Measurements from ENCODE around the gene SYNGR1.
"Not testable (repeated sequence)": the region's sequence is repeated elsewhere in the genome, so short reads cannot be mapped to it uniquely, and the experiment has no call there.

Gene SYNGR1

DNA sequence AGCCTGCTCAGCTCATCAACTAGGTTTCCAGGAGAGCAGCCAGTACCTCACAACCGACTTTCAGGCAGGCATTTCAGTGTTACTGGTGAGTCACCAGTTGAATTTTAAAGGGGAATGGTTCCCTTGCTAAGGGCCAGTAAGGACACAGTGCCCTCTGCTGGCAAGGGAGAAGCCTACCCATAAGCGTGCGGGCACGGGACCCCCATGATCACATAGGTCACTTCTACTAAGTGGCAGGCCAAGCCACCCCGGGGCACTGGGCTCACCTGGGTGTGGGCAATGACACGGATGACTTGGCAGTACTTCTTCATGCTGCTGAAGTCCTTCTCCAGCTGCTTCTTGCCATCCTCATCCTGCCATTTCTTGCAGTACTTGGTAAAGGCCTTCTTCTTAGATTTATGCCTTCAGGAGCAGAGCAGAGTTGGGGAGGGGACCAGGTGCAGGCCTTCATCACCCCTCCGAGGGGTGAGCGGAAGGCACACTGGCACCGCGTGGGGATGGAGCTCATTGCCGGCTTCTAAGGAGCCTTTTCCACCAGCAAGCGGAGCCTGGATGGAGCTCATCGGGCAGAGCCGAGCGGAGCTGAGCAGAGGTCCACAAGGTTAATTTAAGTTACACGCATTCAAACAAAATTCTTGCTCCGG lies 33.2 kb upstream of the SYNGR1 start:
- peak; percentile 50 to 73 for DNase-seq (ENCODE audit: low read depth in 2 of 2)

DNA sequence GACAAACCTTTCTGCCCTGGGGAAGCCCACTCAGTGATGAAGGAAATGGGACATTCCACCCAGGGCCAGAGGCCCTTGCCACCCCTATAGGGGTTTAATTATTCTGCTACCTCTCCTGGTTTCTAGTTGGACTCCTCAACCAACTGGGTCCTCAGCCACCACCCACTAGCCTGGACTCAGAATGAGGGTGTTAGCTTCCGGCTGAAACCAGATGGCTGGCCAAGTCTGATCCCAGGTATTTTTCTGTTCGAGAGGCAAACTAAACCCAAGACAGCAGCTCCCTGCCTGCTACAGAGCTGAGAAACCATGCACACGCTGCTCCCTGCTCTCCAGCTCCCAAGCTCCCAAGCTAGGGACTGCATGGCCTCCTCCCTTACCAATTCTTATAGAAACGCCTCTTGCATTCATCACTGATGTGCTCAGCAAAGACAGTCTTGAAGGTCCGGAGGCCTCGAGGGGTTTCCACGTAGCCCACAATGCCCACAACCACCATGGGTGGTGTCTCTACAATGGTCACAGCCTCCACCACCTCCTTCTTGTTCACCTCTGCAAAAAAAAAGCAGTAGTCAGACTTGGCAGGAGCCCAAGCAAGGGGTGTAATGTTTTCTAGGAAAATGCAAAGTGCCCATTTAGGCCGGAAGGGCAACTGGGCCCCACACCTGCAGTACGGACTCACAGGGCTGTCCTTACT lies 32.6 kb upstream of the SYNGR1 start:
- DNase-seq (ENCODE audit: low read depth in 2 of 2) = no peak

DNA sequence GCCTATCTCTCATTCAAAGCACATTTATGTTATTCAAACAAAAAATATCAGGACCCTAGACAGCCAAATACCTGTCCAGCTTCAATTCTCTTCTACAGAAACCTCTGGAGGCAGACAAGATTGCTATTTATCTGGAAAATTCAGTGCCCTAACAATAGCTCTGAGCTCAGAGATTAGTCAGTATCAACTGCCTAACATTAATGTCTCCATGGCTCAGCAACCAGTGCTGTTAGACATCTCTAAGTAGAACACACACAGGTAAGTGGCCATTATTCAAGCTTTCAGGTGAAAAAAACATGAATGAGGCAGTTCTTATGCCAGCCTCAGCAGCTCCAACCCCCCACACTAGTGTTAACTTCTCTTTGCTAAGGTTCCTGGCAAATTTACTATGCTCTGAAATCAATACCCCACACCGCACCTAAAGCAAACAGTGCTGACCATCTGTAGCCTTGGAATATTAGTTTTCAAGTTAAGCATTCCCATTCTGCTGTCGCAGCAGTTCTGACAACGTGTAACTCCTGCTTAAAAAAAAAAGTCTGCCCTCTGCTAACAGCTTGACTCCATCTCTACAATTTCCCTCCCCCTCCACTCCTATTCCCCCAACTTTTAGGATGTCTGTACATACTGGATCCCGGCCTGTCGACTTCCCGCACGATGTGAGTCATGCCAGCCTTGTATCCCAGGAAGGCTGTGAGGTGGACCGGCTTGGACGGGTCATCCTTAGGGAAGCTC lies 31.9 kb upstream of the SYNGR1 start:
- DNase-seq (ENCODE audit: low read depth in 2 of 2) = no peak

DNA sequence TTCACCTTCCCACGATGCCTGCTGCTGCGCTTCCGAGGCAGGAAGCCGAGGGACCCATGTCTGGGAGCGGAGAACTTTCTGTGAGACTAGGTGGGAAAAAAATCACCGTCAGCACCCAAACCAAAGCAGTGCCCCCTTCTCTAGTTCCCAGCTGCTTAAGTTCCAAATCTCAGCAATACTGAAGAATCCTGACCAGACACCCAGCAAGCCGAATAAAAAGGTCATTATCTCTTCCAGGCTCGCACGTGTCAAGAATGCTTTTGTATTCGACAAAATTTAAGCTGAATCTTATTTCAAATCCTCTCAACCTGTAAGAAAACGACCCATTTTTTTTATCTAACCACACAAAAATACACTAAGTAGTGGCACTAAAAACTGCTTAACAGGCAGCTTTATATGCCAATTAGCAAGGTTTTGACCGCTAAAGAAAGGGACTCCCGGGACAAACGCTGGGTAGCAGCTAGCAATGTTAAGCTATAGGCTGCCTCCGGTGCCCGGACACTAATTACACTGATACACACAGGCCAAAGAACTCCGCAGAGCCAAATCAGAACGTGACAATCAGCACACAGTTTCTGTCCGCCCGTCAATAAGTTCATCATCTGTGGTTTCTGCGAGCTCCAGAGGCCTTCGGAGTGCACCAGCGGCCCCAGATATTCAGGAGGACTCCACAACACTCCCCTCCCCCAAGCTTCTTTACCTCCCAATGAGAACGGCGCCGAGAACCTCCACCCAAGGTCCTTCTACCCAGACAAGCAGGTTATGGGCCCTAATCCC lies 31.1 kb upstream of the SYNGR1 start:
- DNase-seq (ENCODE audit: low read depth in 2 of 2) = peak in 1 of 2 experiments; percentile 38

DNA sequence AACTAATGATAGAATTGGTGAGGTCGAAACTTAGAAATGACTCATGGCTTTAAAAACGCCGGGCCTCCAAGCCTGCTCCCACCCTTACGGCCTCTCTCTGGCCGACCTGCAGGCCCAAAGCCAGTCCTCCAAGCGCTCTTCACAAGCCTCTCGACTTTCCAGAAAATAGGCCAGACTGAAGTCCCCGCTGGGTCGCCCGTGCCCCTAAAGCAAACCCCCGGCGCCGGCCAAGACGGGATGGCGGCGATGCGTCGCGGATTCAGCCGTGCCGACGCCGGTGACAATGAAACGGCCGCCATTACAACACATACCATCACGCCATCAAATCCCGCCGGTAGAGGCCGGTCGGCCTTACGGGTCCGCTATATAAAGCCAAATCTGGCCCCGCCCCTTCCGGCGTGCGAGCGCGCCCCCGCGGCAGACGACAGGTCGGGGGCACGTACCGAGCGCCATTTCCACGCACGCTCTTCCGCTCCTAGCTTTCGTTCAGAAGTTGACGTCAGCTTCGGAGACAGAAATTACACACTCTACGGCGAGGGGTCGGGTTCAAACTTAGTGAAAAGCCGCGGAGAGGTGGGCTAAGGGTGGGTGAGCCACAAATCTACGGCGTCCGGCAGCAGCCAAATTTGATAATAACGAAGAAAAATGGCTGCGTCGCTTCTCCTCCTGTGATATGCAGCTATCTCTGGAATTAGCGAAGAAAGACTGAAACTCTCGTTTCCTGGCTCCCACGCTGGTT lies 30.3 kb upstream of the SYNGR1 start, which contains the start of gene RPL3:
RPL3 (minus strand) TSS at position 340 of the 739 bp plus-strand sequence; CDS start at position 314, 26 bp downstream.
- DNase-seq (ENCODE audit: low read depth in 2 of 2) = peak; percentile 93 to 95

DNA sequence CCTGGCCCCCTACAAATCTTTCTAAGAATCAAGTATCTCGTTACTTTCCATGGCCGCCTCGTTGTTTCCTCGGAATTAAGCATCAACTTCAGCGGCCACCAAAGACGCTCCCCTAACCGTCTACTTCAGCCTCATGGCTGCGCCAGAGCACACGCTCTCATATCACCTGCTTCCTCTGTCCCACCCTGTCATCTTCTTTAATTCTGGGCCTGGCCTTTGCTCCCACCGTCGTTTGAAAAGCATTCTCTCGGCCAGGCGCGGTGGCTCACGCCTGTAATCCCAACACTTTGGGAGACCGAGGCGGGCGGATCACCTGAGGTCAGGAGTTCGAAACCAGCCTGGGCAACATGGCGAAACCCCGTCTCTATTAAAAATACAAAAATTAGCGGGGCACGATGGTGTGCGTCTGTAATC lies 29.2 kb upstream of the SYNGR1 start:
- not testable (repeated sequence) for DNase-seq (ENCODE audit: low read depth in 2 of 2)

DNA sequence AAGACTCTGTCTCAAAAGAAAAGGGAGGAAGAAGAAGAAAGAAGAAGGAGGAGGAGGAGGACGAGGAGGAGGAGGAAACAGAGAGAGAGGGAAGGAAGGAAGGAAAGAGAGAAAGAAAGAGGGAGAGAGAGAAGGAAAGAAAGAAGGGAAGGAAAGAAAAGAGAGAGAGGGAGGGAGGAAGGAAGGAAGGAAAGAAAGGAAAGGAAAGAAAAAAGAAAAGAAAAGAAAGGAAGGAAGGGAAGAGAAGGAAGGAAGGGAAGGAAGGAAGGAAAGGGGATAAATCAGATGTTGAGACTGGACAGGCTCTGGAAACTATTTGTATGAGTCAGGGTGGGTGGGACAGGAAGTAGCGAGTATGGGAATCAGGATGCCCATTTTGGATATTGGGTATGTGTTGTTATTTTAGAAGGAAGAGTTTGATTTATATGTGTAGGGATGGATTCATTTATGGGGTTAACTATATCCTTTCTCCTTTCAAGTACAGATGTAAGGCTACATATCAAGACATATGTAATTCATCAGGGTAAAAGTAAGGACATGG lies 24.3 kb upstream of the SYNGR1 start:
- DNase-seq (ENCODE audit: low read depth in 2 of 2) = no peak

DNA sequence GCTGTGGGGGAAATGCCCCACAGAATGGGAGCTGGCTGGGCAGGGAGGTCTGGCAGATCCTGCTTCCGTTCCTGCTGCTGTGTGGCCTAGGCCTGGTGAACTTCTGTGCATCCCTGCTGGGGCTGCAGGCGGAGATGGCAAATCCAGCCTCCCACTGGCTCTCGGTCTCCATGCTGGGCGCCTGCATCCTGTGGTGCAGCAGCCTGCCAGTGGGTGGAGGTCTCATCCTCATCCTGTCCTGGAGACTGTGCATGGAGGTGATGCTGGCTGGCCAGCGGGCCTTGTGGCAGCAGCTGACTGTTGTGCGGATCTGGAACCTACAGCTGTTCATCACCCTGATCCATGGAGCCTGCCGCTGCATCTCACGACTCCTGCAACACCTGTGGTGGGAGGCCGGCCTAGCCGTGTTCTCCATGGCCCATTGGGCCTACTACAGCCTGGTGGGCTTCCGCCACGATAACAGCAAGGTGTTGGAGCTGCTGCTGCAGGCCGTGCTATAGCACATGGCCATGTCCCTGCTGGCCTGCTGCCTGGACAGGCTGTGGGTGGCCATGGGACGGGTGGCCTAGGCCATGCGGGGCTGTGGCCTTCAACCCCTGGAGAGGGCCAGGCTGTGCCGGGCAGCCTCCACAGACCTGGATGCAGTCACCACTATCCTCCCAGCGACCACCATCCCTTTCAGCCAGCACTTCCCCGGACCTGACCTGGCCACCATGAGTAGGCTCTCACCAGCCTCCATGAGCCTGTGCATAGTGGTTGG lies 21.6 kb upstream of the SYNGR1 start:
- DNase-seq (ENCODE audit: low read depth in 2 of 2) = no peak

DNA sequence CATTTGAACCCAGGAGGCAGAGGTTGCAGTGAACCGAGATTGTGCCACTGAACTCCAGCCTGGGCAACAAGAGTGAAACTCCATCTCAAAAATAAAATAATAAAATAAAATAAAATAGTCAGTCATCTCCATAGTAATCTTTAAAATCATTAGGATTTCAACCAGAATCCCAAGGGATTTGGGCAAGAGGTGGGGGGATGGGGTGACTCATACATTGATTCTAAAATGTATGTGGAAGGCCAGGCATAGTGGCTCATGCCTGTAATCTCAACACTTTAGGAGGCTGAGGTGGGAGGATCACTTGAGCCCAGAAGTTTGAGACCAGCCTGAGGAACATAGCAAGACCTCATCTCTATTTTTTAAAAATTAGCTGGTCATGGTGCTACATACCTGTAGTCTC lies 19.2 kb upstream of the SYNGR1 start:
- not testable (repeated sequence) for DNase-seq (ENCODE audit: low read depth in 2 of 2)

DNA sequence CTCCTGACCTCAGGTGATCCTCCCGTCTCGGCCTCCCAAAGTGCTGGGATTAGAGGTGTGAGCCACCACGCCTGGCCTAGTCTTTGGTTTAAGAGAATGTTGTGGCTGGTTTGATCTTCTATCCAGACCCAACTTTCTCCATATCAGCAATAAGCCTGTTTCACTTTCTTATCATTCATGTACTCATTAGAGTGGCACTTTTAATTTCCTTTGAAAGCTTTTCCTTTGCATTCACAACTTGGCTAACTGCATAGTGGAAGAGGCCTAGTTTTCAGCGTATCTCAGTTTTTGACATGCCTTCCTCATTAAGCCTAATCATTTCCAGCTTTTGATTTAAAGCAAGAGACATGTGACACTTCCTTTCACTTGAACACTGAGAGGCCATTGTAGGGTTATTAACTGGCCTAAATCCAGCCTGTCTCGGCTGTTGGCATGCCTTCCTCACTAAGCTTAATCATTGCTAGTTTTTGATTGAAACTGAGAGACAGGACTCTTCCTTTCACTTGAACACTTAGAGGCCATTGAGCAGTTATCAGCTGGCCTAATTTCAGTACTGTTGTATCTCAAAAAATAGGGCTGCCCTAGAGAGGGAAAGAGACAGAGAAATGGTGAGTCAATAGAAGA lies 17.2 kb upstream of the SYNGR1 start:
- DNase-seq (ENCODE audit: low read depth in 2 of 2) = no peak

DNA sequence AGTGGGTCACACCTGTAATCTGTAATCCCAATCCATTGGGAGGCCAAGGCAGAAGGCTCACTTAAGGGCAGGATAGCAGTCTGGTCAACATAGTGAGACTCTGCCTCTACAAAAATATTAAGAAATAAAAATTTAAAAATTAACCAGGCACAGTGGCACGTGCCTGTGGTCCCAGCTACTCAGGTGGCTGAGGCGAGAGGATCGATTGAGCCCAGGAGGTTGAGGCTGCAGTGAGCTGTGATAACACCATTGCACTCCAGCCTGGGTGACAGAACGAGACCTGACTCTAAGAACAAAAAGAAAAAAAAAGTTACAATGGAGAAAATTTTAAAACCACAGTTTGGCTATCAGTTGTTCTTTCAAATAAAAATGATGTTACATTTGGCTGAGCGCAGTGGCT lies 13.4 kb upstream of the SYNGR1 start:
- no peak for DNase-seq (ENCODE audit: low read depth in 2 of 2)

DNA sequence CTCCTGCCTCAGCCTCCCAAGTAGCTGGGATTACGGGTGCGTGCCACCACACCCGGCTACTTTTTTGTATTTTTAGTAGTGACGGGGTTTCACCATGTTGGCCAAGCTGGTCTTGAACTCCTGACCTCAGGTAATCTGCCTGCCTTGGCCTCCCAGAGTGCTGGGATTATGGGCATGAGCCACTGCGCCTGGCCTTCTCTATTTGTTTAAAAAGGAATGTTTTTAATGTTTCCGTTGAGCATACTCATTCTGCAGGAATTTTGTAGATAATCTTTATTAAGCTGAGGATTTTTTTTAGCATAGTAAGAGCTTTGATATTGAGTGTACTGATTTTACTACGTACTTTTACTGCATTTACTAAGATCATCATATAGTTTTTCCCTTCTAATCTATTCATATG lies 10.0 kb upstream of the SYNGR1 start:
- DNase-seq (ENCODE audit: low read depth in 2 of 2) = not testable (repeated sequence)

DNA sequence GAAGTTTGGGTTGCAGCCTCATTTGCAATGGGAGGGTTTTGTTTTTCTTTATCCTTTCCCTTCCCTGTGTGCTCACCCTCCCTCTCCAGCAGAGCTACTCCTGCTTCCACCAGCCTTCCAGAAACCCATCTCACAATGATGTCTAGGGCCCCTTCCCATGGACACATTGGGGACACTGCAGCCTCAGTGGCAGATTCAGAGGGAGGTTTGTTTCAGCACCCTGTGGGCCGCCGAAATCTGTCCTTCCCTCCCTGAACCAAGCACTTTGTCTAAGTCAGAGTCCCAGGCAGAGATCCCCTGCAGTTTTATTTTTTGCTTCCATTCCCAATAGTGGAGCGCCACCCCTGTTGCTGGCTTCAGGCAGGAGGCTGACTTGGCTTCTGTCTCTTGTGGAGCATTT lies 8.6 kb upstream of the SYNGR1 start:
- no peak for DNase-seq (ENCODE audit: low read depth in 2 of 2)

DNA sequence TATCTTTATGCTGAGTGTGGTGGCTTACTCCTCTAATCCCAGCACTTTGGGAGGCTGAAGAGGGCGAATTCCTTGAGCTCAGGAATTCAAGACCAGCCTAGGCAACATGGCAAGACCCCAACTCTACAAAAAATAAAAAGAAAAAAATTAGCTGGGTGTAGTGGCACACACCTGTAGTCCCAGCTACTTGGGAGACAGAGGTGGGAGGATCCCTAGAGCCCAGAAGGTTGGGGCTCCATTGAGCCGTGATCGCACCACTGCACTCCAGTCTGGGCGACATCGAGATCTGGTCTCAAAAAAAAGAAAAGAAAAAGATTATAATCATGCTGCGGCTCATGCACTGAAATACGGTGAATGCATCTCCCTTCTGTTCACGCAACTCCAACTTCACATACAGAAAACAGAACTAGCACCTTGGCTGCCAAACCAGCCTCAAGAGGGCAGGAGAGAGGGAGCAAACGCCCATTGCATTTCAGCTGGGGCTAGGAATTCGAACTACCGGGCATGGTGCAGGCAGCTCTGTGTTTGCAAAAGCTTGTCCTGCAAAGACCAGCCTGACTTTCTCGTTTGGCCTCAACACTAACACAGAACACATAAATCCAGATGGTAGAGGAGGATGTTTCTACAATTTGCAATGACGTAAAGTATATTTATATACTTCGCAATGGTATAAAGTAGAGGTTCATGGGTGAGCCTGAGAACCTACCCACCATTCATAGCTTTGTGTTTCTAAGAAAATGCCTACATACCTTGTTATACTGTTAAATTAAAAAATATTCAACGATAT lies 6.3 kb upstream of the SYNGR1 start:
- peak; percentile 21 to 43 for DNase-seq (ENCODE audit: low read depth in 2 of 2)

DNA sequence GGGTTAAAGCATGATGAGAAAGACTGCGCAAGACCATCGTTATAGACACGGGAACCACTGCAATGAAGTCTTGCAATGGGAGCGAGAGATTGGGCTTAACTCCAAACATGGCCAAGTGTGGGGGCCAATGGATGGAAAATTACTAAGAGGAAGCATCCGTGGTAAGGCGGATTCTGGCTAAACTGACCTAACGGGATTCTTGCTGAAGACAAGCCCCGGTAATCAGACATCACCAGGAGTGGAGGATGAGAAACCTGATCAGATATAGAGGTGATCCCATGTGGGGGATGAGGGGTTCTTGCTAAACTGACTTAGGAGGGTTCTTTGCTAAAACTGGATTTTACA lies 5.8 kb upstream of the SYNGR1 start:
- no peak for DNase-seq (ENCODE audit: low read depth in 2 of 2)

DNA sequence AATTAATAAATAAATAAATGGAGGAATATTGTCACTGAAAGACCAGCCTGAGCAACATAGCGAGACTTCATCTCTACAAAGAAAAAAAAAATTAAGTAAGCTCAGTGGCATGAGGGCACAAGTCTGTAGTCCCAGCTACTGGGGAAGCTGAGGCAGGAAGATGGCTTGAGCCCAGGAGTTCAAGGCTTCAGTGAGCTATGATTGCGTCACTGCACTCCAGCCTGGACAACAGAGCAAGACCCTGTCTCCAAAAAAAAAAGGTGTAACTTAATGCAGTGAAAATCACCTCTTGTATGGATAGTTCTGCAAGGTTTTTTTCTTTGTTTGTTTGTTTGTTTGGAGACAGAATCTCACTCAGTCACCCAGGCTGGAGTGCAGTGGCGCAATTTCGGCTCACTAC lies 4.6 kb upstream of the SYNGR1 start:
- DNase-seq (ENCODE audit: low read depth in 2 of 2) = no peak

DNA sequence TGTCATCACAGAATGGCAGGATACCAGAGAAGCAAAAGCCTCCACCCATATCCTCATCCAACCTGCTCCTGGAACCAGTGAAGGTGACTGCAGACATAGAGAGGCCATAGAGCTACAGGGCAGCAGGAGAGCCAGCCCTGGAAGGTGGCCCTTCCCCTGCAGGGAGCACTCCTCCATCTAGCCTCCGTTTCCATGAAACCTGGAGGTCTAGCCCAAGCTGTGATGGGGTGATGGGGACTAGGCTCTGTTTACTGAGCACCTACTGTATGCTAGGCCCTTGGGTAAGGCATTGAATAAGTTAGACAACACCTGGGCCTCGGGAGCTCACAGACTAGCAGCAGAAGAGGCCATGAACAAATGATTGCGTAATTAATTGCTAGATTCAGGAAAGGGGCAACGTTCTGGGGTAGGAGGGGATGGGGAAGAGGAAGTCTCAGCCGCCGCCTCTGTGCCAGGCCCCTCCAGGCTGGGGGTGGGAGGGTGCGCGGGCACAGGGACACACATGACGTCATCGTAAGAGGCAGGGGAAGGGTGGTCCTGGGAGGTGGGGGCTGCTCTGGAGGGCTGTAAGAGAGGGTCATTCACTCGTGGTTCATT lies 784 bp upstream of the SYNGR1 start:
- DNase-seq (ENCODE audit: low read depth in 2 of 2) = no peak

DNA sequence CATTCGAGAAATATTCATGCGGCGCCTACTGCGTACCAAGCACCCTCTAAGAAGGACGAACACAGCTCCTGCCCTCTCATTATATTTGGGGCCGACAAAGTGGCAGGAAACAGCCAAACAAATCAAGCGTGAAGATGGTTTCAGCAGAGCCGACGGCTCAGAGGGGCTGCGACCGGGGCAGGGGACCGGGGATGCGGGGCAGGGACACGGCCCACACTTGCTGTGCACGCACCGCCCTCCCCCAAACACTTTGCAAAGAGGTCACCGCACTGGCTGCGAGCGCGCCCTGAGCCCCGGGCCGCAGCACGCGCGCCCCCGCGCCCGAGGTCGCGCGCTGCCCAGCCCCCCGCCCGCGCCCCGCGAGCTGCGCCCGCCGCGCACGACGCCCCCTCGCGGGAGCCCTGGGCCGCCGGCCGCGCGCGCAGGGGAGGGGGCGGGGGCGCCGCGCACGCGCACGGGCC lies 255 bp upstream of the SYNGR1 start:
- DNase-seq (ENCODE audit: low read depth in 2 of 2) = no peak

Measured in stimulated activated CD4-positive, alpha-beta T cell treated with anti-CD3 and anti-CD28 coated beads, Interleukin-12 subunit alpha, Interleukin-12 subunit beta, amount 100 ng/mL, for 24 hours (primary cell).